ENCODE measurements around the gene LHFPL3.

LHFPL3 gene

GRCh38 chr7:104469166-104469820 lies 140.9 kb downstream of the LHFPL3 start:
- TF ChIP-seq ZFX (IDR thresholded peaks at IDR 0.05) (no peak), CTCF (conservative IDR thresholded peaks at IDR 0.05) (no peak)
- H3K27ac ChIP-seq: no peak overlapping the region

- H3K27ac ChIP-seq: no peak overlapping the region
- no peak for TF ChIP-seq CTCF (conservative IDR thresholded peaks at IDR 0.05)
- no peak for TF ChIP-seq ZFX (IDR thresholded peaks at IDR 0.05)
Observed at GRCh38 chr7:104480529-104480928, 152.1 kb downstream of the LHFPL3 start.

GRCh38 chr7:104482362-104483037 lies 154.1 kb downstream of the LHFPL3 start:
- no peak overlapping the region for H3K27ac ChIP-seq
- no peak for TF ChIP-seq CTCF (conservative IDR thresholded peaks at IDR 0.05)
- TF ChIP-seq ZFX (IDR thresholded peaks at IDR 0.05): no peak

- TF ChIP-seq ZFX (IDR thresholded peaks at IDR 0.05) (no peak), CTCF (conservative IDR thresholded peaks at IDR 0.05) (no peak)
Observed at GRCh38 chr7:104486931-104487330, 158.5 kb downstream of the LHFPL3 start.

GRCh38 chr7:104487642-104488041 lies 159.2 kb downstream of the LHFPL3 start:
- no peak overlapping the region for H3K27ac ChIP-seq
- TF ChIP-seq ZFX (IDR thresholded peaks at IDR 0.05) (no peak), CTCF (conservative IDR thresholded peaks at IDR 0.05) (no peak)

More at GRCh38 chr7:104486931-104487330, 158.5 kb downstream of the LHFPL3 start:
- no peak overlapping the region for H3K27ac ChIP-seq

GRCh38 chr7:104497379-104497967 lies 169.1 kb downstream of the LHFPL3 start:
- no peak for TF ChIP-seq ZFX (IDR thresholded peaks at IDR 0.05)
- TF ChIP-seq CTCF (conservative IDR thresholded peaks at IDR 0.05): no peak
- no peak overlapping the region for H3K27ac ChIP-seq

GRCh38 chr7:104499975-104500374 lies 171.6 kb downstream of the LHFPL3 start:
- H3K27ac ChIP-seq: no peak overlapping the region
- TF ChIP-seq CTCF (conservative IDR thresholded peaks at IDR 0.05): no peak
- no peak for TF ChIP-seq ZFX (IDR thresholded peaks at IDR 0.05)

All from C4-2B (cell line).